GM21786 (cell line): ENCODE measurements around the gene FAM136A.
"Not testable (repeated sequence)": the region's sequence is repeated elsewhere in the genome, so short reads cannot be mapped to it uniquely, and the experiment has no call there.

Experiments used
- ATAC-seq: cut with Tn5 transposase; IDR thresholded peaks from one replicate; pipeline ENCODE4 v1.9.1; 2021; ENCODE audit not compliant: unreplicated experiment

Gene FAM136A

DNA sequence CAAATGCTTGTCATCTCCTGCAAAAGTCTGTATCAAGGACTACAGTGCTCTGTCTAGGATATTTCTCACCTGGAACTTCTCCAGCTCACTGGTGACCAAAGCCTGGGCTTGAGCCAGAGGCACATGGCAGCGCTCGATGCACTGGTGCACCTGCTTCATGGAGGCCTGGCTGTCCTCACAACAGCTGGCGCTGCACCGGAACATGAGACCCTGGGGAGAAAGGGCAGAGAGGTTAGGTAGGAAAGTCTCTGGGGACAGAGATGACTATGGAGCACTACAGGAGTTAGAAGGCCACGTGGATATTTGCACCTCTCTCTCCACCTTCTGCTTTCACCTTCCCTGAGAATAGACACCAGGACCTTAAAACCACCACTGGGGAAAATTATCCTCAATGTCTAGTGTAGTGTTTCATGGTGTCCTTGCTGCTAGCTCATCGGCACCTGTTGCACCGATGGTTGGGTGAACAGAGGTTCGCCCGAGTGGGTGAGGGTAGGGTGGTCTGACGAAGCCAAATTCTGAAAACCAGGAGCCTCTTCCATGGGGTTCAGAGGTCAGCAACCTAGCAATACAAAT is 1.0 kb downstream of the FAM136A start:
- no peak for ATAC-seq

DNA sequence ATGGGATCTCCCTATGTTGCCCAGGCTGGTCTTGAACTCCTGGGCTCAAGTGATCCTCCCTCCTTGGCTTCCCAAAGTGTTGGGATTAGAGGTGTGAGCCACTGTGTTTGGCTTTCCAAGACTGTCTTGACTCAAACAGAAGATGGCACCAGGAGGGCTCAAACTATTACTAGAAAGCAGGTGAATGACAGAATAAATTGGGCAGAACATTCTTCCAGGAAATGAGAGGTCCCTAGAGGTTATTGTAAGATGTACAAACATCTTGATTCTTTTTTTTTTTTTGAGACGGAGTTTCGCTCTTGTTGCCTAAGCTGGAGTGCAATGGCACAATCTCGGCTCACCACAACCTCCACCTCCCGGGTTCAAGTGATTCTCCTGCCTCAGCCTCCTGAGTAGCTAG is 4.0 kb downstream of the FAM136A start:
- not testable (repeated sequence) for ATAC-seq

DNA sequence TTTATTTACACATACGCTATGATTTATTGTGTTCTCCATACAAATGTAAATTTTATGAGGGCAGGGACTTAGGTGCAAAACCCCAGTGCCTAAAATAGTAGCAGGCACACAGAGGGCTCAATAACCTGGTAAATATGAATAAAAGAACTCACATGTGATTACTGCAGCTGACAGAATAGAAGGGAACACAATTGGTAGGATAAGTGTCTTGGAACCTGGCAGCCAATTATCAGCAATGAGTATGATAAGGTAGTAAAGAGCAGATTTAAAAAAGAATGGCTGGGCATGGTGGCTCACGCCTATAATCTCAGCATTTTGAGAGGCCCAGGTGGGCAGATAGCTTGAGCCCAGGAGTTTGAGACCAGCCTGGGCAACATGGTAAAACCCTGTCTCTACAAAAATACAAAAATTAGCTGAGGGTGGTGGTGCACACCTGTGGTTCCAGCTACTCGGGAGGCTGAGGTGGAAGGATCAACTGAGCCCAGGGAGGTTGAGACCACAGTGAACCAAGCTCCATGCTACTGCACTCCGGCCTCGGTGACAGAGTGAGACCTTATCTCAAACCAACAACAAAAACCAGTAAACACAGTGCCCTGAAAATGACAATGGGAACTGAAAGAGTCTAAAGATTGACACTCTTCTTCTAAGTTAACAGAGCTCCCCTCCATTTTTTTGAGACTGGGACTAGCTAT is 18.2 kb downstream of the FAM136A start:
- ATAC-seq: no peak

DNA sequence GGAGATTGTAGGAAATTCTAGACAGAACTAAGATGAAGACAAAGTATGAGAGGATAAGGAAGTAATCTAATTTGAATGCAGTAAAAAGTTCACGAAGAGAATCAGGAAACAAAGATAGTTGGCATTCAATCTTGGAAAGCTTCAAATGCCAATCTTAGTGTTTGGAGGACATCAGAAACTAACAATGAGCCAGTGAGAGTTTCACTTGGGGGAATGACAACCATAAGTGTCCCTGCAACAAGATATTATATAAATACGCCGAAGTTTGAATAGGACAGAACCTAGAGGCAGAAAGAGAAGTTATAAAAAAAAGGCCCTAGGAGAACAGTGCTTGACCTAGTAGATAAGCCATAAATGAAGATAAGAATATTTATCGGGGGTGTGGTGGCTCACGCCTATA is 19.4 kb downstream of the FAM136A start:
- ATAC-seq: no peak

- no peak for ATAC-seq
Measured at GRCh38 chr2:70280242-70280798, 21.5 kb downstream of the FAM136A start.

DNA sequence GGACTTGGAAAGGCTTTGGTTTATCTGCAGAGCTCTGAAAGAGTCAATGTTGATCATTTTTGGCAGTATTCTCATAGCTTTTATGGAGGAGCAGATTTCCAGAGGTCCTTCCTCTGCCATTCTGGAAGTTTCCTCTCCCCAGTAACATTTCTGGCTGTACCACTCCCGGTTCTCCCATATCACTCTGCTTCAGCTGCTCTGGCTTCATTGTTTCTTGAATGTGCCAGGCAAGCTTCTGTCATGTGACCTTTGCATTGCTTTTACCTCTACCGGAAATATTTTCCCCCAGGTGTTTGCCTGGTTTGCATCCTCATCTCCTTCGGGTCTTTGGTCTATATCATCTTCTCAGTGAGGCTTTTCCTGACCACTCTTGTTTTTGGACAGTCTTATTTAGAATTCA is 31.5 kb downstream of the FAM136A start:
- no peak for ATAC-seq

GRCh38 chr2:70269422-70270302 is 32.2 kb downstream of the FAM136A start:
- not testable (repeated sequence) for ATAC-seq

- not testable (repeated sequence) for ATAC-seq
Measured at GRCh38 chr2:70266925-70267324, 34.9 kb downstream of the FAM136A start.

DNA sequence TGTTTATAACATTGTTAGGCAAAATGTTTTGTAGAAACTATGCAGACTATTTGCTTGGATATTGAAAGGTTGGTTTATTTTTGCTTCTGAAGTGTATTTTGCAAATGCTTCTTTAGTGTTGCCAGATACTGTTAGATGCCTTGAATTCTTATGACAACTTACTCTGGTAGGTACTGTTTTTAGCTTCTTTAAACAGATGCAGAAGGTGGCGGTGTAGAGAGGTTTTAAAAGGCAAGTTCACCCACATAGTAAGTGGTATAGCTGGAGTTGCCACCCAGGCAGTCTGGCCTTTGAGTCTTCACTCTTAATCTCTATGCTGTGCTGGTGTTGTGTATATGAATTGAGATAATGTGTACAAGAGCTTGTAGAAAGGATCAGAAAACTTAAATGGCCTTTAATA is 40.4 kb downstream of the FAM136A start:
- no peak for ATAC-seq

GRCh38 chr2:70258532-70258875 is 43.4 kb downstream of the FAM136A start:
- ATAC-seq: peak; percentile 12

DNA sequence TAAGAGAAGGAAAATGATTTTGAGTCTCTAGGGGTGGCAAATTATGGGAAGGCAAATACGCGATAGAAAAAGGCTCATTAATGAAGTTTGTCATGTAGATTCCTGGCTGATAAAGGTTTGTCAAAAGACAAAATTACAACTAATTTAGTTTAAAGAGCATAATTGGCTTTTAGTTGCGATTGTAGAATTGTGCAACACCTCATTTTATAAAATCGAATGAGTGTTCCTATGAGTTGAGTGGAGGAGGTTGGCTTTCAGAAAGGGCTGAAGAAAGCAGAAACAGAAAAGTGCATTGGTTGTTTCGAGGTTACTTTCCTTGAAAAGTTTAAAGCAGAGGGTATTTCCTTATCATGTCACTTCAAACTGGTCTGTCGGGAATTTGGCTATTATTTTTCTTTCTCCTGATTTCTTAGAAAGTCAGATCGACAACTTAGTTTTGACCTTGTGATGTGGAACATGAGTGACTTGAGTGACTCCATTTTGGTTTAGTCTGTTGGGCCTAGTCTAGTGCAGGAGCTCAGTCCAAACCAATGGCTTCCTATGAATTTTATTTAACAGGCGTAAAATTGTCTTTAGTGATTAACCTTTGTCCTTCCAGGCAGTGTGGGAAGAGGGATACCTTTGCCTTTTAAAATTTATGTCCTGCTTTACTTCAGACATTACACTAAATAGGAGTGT is 46.1 kb downstream of the FAM136A start:
- ATAC-seq: no peak

- no peak for ATAC-seq
Measured at GRCh38 chr2:70250434-70250833, 51.4 kb downstream of the FAM136A start.

GRCh38 chr2:70248181-70248847 is 53.6 kb downstream of the FAM136A start, which contains the start of gene TIA1:
TSS of gene TIA1 (minus strand) at chr2:70248628. CDS start at chr2:70248430, 198 bp downstream.
- peak; percentile 91 for ATAC-seq

DNA sequence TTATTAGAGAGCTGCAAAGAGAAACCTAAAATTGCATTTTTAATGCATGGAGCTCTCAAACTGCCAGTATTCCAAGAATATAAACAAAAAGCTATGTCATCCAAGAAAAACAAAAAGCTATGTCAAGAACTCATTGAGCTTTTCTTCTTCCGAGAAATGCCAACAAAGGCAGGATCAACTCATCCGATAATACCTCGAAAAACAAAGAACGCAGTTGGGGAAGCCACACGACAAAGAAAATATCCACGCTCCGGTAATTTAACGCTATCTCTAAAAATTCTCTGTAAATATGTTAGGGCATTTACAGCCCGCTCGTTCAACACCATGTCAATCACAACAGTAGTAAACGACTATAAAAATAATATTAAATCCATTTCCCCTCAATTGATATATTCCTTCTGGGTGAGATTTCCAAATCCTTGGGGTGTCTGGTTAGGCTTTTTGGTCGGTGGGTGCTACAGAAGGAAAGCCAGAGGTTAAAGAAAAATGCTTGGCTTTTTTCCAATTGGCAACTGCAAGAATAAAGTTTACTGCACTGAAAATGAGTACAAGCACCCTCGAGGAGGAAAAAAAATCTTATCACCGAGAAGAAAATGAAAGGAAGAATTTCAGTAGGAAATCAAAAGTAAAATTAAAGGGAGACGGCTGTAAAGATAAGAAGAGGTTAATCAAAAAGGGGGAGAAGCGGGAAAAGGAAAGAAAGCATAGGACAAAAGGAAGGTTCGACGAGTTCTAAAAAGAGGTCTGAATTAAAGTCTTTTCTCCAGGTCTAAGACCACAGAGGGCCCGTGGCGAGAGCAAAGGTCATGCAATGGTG is 54.3 kb downstream of the FAM136A start:
- no peak for ATAC-seq
